Neural cell (in vitro differentiated cells): ENCODE results near the gene TXNIP. TPM values are rescaled to one million over a fixed set of nuclear protein-coding genes. Genes with fewer than 3 reads are reported as not detected.
A peak's percentile ranks its signal among the peaks of the same experiment; 100 is the strongest.

ENCODE experiments used
- H2AFZ ChIP-seq: fragments of 200-600, 300-800 bp; sonication (generic), shearing (Covaris generic); 2 replicates; pipeline ENCODE4 v1.6.0; 2014; ENCODE audit warnings: low read depth, mild to moderate bottlenecking, antibody characterized with exemption, low read length, moderate library complexity
- H3F3A ChIP-seq: fragments of 200-600 bp; shearing (Covaris generic); 2 replicates; pipeline ENCODE4 v1.6.1; 2016; ENCODE audit warnings: mild to moderate bottlenecking, moderate library complexity, mixed read lengths, antibody characterized with exemption, low read length; ENCODE audit not compliant: insufficient read depth, poor library complexity, severe bottlenecking
- H3K27ac ChIP-seq: fragments of 200-600, 300-800 bp; sonication (generic), shearing (Covaris generic); 2 replicates; pipeline ENCODE4 v1.5.1; 2014; ENCODE audit warnings: mild to moderate bottlenecking, low read length, moderate library complexity
- H3K27me3 ChIP-seq: fragments of 300-800, 200-600 bp; sonication (generic), shearing (Covaris generic); 2 replicates; pipeline ENCODE4 v1.6.0; 2014; ENCODE audit warnings: mild to moderate bottlenecking, low read depth, low read length, moderate library complexity; ENCODE audit not compliant: insufficient read depth
- H3K36me3 ChIP-seq: fragments of 300-800, 200-600 bp; sonication (generic), shearing (Covaris generic); 2 replicates; pipeline ENCODE4 v1.5.1; 2014; ENCODE audit warnings: mild to moderate bottlenecking, antibody characterized with exemption, low read length, moderate library complexity; ENCODE audit not compliant: insufficient read depth
- H3K4me2 ChIP-seq: fragments of 300-800, 200-600 bp; sonication (generic), shearing (Covaris generic); 2 replicates; pipeline ENCODE4 v1.6.0; 2014; ENCODE audit warnings: mild to moderate bottlenecking, low read length
- H3K4me3 ChIP-seq: fragments of 300-800, 200-600 bp; sonication (generic), shearing (Covaris generic); 2 replicates; pipeline ENCODE4 v1.5.1; 2014; ENCODE audit warnings: mild to moderate bottlenecking, low read length, moderate library complexity
- H3K79me2 ChIP-seq: fragments of 200-600 bp; shearing (Covaris generic); replicated peaks from 2 replicates; pipeline ENCODE4 v1.6.0; 2014; ENCODE audit warnings: mild to moderate bottlenecking, low read length, moderate library complexity; ENCODE audit not compliant: insufficient read depth
- H3K9ac ChIP-seq: fragments of 300-800, 200-600 bp; sonication (generic), shearing (Covaris generic); 2 replicates; pipeline ENCODE4 v1.6.1; 2016; ENCODE audit warnings: mild to moderate bottlenecking, low read length, mixed read lengths
- H3K9me2 ChIP-seq: fragments of 200-600 bp; shearing (Covaris generic); 2 replicates; pipeline ENCODE4 v1.6.1; 2016; ENCODE audit warnings: mild to moderate bottlenecking, low read length, mixed read lengths; ENCODE audit not compliant: insufficient read depth
- H3K9me3 ChIP-seq: fragments of 200-600, 300-800 bp; sonication (generic), shearing (Covaris generic); 2 replicates; pipeline ENCODE4 v1.6.1; 2016; ENCODE audit warnings: mild to moderate bottlenecking, mixed run types, low read length, moderate library complexity, mixed read lengths
- H4K20me1 ChIP-seq: fragments of 200-600 bp; shearing (Covaris generic); 2 replicates; pipeline ENCODE4 v1.6.1; 2016; ENCODE audit warnings: mild to moderate bottlenecking, mixed run types; ENCODE audit not compliant: insufficient read depth
- EP300 ChIP-seq: fragments of 450-650 bp; conservative IDR thresholded peaks from 2 replicates; pipeline ENCODE4 v1.6.1; 2014; ENCODE audit warnings: antibody characterized with exemption, mild to moderate bottlenecking, moderate library complexity; ENCODE audit not compliant: poor library complexity, severe bottlenecking
- EZH2 ChIP-seq: fragments of 200-600, 300-800 bp; shearing (Covaris generic), sonication (generic); IDR thresholded peaks from 2 replicates; pipeline ENCODE4 v1.6.1; 2014; ENCODE audit warnings: antibody characterized with exemption, low read length, borderline replicate concordance, mild to moderate bottlenecking; ENCODE audit not compliant: insufficient read depth, poor library complexity, severe bottlenecking
- MXI1 ChIP-seq: fragments of 450-650 bp; conservative IDR thresholded peaks from 2 replicates; pipeline ENCODE4 v1.6.1; 2014; ENCODE audit warnings: antibody characterized with exemption, mild to moderate bottlenecking; ENCODE audit not compliant: poor library complexity, severe bottlenecking
- POLR2AphosphoS5 ChIP-seq: IDR thresholded peaks from 2 replicates; pipeline ENCODE4 v1.6.1; 2012
- RAD21 ChIP-seq: fragments of 450-650 bp; conservative IDR thresholded peaks from 2 replicates; pipeline ENCODE4 v1.6.1; 2014; ENCODE audit warnings: antibody characterized with exemption, mild to moderate bottlenecking, moderate library complexity
- SMC3 ChIP-seq: fragments of 450-650 bp; conservative IDR thresholded peaks from 2 replicates; pipeline ENCODE4 v1.6.1; 2014; ENCODE audit warnings: antibody characterized with exemption, mild to moderate bottlenecking, moderate library complexity; ENCODE audit not compliant: poor library complexity
- TAF1 ChIP-seq: IDR thresholded peaks from 2 replicates; pipeline ENCODE4 v1.6.1; 2012; ENCODE audit warnings: low read depth
- polyA plus RNA-seq: library from polyadenylated mRNA; depleted of rRNA; stranded (reverse); fragments of >200 nt; gene quantifications from 2 replicates; pipeline ENCODE4 v1.2.3, GENCODE V29; 2014
- TF ChIP-seq, protein P1 (sequence below): fragments of 450-650 bp; IDR thresholded peaks from 2 replicates; pipeline ENCODE4 v1.5.1; 2014; ENCODE audit warnings: antibody characterized with exemption, mild to moderate bottlenecking, moderate library complexity; ENCODE audit not compliant: poor library complexity, severe bottlenecking
- TF ChIP-seq, protein P2 (sequence below): IDR thresholded peaks from 2 replicates; pipeline ENCODE4 v1.6.1; 2012; ENCODE audit warnings: borderline replicate concordance

The TXNIP gene
- polyA plus RNA-seq, 1 donor from 2014 or later, result 140 TPM

DNA sequence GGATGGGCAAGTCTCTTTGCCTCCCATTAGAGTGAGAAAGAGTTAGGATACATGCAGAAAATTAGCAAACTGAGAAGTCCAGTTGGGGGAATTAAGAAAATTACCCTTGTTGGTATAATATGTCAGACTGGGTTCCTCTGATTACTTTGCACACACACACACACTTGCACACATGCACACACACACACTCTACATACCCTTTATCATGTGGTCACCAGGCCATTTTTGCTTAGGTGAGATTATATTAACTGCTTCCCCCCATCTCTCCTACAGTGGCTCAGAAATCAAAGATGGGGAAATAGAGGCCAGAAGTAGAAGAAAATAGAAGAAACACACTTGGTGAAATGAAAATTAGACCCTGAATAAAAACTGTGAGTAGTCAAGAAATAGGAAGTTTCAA, 37.6 kb downstream of the TXNIP start:
- H3F3A ChIP-seq, result peaks cover 2% of the 10 kb centered on the region
- TF ChIP-seq POLR2AphosphoS5, result no peak
- no peak for TF ChIP-seq EZH2
- TF ChIP-seq, protein P1, sequence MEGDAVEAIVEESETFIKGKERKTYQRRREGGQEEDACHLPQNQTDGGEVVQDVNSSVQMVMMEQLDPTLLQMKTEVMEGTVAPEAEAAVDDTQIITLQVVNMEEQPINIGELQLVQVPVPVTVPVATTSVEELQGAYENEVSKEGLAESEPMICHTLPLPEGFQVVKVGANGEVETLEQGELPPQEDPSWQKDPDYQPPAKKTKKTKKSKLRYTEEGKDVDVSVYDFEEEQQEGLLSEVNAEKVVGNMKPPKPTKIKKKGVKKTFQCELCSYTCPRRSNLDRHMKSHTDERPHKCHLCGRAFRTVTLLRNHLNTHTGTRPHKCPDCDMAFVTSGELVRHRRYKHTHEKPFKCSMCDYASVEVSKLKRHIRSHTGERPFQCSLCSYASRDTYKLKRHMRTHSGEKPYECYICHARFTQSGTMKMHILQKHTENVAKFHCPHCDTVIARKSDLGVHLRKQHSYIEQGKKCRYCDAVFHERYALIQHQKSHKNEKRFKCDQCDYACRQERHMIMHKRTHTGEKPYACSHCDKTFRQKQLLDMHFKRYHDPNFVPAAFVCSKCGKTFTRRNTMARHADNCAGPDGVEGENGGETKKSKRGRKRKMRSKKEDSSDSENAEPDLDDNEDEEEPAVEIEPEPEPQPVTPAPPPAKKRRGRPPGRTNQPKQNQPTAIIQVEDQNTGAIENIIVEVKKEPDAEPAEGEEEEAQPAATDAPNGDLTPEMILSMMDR, result no peak
- no peak for TF ChIP-seq EP300
- no peak for TF ChIP-seq TAF1
- TF ChIP-seq, protein P2, sequence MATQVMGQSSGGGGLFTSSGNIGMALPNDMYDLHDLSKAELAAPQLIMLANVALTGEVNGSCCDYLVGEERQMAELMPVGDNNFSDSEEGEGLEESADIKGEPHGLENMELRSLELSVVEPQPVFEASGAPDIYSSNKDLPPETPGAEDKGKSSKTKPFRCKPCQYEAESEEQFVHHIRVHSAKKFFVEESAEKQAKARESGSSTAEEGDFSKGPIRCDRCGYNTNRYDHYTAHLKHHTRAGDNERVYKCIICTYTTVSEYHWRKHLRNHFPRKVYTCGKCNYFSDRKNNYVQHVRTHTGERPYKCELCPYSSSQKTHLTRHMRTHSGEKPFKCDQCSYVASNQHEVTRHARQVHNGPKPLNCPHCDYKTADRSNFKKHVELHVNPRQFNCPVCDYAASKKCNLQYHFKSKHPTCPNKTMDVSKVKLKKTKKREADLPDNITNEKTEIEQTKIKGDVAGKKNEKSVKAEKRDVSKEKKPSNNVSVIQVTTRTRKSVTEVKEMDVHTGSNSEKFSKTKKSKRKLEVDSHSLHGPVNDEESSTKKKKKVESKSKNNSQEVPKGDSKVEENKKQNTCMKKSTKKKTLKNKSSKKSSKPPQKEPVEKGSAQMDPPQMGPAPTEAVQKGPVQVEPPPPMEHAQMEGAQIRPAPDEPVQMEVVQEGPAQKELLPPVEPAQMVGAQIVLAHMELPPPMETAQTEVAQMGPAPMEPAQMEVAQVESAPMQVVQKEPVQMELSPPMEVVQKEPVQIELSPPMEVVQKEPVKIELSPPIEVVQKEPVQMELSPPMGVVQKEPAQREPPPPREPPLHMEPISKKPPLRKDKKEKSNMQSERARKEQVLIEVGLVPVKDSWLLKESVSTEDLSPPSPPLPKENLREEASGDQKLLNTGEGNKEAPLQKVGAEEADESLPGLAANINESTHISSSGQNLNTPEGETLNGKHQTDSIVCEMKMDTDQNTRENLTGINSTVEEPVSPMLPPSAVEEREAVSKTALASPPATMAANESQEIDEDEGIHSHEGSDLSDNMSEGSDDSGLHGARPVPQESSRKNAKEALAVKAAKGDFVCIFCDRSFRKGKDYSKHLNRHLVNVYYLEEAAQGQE, result no peak
- no peak for TF ChIP-seq RAD21
- no peak for TF ChIP-seq MXI1
- no peak for TF ChIP-seq SMC3
- peaks cover 33% of the 10 kb centered on the region for H3K79me2 ChIP-seq
- no peak overlapping the region for H2AFZ ChIP-seq
- peak overlapping the region; percentile 75 for H3K4me2 ChIP-seq
- H3K36me3 ChIP-seq, result no peaks in the 10 kb centered on the region
- no peak overlapping the region for H3K27ac ChIP-seq
- peak overlapping the region; percentile 86 for H3K9ac ChIP-seq
- peaks cover 23% of the 10 kb centered on the region for H3K27me3 ChIP-seq
- H4K20me1 ChIP-seq, result no peaks in the 10 kb centered on the region
- peak overlapping the region; percentile 77 for H3K4me3 ChIP-seq
- no peaks in the 10 kb centered on the region for H3K9me2 ChIP-seq
- no peaks in the 10 kb centered on the region for H3K9me3 ChIP-seq

DNA sequence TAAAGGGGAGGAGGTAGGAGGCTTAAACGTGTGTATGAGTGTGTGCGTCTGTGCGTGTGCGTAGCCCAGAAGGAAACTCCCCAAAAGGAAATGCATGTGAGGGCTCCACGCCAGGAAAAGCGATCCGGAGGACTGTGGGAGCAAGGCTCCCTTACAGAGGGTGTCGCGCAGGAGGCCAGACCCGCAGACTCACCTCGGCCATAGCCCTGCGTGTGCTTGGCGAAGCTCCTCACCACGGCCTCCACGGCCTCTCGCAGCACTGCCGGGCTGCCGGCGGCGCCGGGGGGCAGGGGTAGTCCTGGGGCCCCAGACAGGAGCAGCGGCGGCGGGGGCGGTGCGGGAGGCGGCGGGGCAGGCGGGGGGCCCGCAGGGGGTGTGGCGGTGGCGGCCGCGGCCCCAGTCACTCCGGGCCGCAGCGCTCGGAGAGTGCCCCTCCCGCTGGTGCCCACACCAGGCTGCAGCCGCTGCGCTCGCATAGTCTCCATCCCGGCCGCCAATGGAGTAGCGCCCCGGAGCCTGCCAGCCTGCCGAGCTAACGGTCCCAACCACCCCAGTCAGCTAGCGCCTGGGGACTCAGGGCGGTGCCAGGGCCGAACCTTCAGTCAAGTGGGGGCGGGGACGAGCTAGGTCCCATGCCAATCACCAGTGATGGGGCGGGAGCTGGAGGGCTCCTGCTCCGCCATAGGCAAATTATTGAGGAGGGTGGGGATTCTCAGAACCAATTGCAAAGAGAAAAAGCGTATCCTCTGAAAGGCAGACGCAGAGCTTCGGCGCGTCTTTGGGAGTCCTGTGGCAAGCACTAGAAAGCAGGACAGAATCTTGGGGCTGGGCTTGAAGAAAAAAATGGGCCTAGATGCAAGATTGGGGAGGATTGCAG, 38.7 kb downstream of the TXNIP start, which contains the start of gene LIX1L:
TSS of gene LIX1L (minus strand) at position 575 of the 877 bp plus-strand sequence. CDS start at position 485, 90 bp downstream.
- Histone ChIP-seq H3K9me3 (no peaks in the 10 kb centered on the region), H4K20me1 (no peaks in the 10 kb centered on the region), H3F3A (no peaks in the 10 kb centered on the region), H3K27me3 (peaks cover 23% of the 10 kb centered on the region), H3K79me2 (peaks cover 42% of the 10 kb centered on the region), H3K4me2 (peak within 1 kb of the TSS; percentile 75), H3K27ac (peak within 1 kb of the TSS; percentile 82), H3K9me2 (no peaks in the 10 kb centered on the region), H3K36me3 (no peaks in the 10 kb centered on the region), H3K9ac (peak within 1 kb of the TSS; percentile 86), H2AFZ (peak within 1 kb of the TSS; percentile 2), H3K4me3 (peak within 1 kb of the TSS; percentile 77)
- TF ChIP-seq EP300, result peak; percentile 37
- TF ChIP-seq, protein P2, result peak; percentile 16
- TF ChIP-seq SMC3, result peak; percentile 11
- TF ChIP-seq MXI1, result peak; percentile 74
- TF ChIP-seq TAF1, result no peak
- no peak for TF ChIP-seq RAD21
- peak; percentile 88 for TF ChIP-seq POLR2AphosphoS5
